ENCODE results near the gene PRKACB. TPM values are rescaled to one million over a fixed set of nuclear protein-coding genes. Genes with fewer than 3 reads are reported as not detected.
"Not testable (repeated sequence)": the region's sequence is repeated elsewhere in the genome, so short reads cannot be mapped to it uniquely, and the experiment has no call there.

The PRKACB gene
- total RNA-seq, 1 donor from 2014 or later = 23.7 TPM

- H3K27ac ChIP-seq = no peak overlapping the region
- no peaks in the 10 kb centered on the region for H3K27me3 ChIP-seq
- H3K4me1 ChIP-seq = no peaks in the 10 kb centered on the region
- no peaks in the 10 kb centered on the region for H3K36me3 ChIP-seq
- H3K9me3 ChIP-seq = no peaks in the 10 kb centered on the region
- no peak overlapping the region for H3K4me3 ChIP-seq
- no peak for TF ChIP-seq CTCF (IDR thresholded peaks at IDR 0.05)
- no peak for DNase-seq (ENCODE audit: low spot score in 2 of 2)
- intact Hi-C loops (cut with DNase I) = no loop called here
Observed at GRCh38 chr1:84280912-84281311, 136.8 kb downstream of the PRKACB start.

GRCh38 chr1:84282780-84283333 lies 138.8 kb downstream of the PRKACB start:
- no peaks in the 10 kb centered on the region for H3K4me1 ChIP-seq
- no peaks in the 10 kb centered on the region for H3K36me3 ChIP-seq
- H3K4me3 ChIP-seq = no peak overlapping the region
- no peak for DNase-seq (ENCODE audit: low spot score in 2 of 2)
- peaks cover 0 to 13% of the 10 kb centered on the region in 2 donors for H3K9me3 ChIP-seq
- no peak for TF ChIP-seq CTCF (IDR thresholded peaks at IDR 0.05)
- no peaks in the 10 kb centered on the region for H3K27me3 ChIP-seq
- no peak overlapping the region for H3K27ac ChIP-seq
- intact Hi-C loops (cut with DNase I) = no loop called here

DNA sequence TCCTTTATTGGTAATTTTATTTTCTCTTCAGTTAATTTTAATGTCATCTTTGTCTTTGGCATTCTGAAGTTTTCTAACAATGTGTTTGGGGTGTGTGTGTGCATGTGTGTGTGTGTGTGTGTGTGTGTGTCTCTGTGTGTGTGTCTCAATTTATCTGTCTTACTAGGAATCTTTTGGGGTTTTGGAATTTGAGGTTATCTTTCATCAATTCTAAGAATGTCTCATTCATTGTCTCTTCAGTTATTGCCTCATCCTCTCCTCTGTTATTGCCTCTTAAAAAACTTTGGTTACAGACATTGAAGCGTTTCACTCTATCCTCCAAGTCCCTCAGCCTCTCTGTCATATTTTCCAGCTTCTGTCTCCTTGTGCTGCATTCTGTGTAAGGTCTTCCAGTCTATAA lies 139.3 kb downstream of the PRKACB start:
- DNase-seq (ENCODE audit: low spot score in 2 of 2) = no peak
- H3K4me1 ChIP-seq = no peaks in the 10 kb centered on the region
- no peaks in the 10 kb centered on the region for H3K27me3 ChIP-seq
- H3K36me3 ChIP-seq = no peaks in the 10 kb centered on the region
- no peak overlapping the region for H3K4me3 ChIP-seq
- no peak for TF ChIP-seq CTCF (IDR thresholded peaks at IDR 0.05)
- H3K27ac ChIP-seq = no peak overlapping the region
- peaks cover under 1 to 17% of the 10 kb centered on the region in 2 donors for H3K9me3 ChIP-seq
- intact Hi-C loops (cut with DNase I) = no loop called here

DNA sequence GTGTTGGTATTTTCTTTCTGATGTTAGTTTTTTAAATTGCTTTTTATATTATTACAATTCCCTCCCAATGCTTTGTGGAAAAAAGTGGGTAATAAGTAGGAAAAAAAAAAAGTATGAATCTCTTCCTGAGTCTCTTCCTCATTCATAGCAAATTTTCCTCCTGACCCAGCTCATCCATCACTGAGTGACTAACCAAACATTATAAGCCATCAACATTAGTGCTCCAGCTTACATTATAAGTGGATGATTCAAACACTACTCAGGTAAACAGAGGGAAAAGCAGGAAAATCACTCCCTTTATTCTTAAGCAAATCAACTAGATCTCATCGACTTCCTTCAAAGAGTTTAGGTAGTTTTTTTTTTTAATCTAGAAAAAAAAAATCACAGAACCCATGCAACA lies 142.0 kb downstream of the PRKACB start:
- H3K9me3 ChIP-seq = peaks cover 5 to 17% of the 10 kb centered on the region in 2 donors
- no peak for TF ChIP-seq CTCF (IDR thresholded peaks at IDR 0.05)
- H3K4me3 ChIP-seq = no peak overlapping the region
- H3K4me1 ChIP-seq = peaks cover 3% of the 10 kb centered on the region in 2 donors
- H3K36me3 ChIP-seq = no peaks in the 10 kb centered on the region
- no peak overlapping the region for H3K27ac ChIP-seq
- H3K27me3 ChIP-seq = no peaks in the 10 kb centered on the region
- intact Hi-C loops (cut with DNase I) = no loop called here
- DNase-seq (ENCODE audit: low spot score in 2 of 2) = no peak

DNA sequence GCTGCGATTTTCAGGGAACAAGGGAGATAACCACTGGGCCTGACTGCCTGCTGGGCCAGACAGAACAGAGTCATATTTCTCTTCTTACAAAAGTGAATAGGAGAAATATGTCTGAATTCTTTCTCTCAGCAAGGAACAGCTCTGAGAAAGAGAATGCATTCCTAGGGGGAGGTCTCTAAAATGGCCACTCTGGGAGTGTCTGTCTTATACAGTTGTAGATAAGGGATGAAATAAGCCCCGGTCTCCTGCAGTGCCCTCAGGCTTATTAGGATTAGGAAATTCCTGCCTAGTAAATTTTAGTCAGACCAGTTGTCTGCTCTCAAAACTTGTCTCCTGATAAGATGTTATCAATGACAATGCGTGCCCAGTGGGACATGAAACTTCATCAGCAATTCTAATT lies 143.3 kb downstream of the PRKACB start:
- peaks cover 5 to 17% of the 10 kb centered on the region in 2 donors for H3K9me3 ChIP-seq
- H3K4me1 ChIP-seq; H3K36me3 ChIP-seq; H3K4me3 ChIP-seq; H3K27me3 ChIP-seq; DNase-seq (ENCODE audit: low spot score in 2 of 2); H3K27ac ChIP-seq; intact Hi-C loops (cut with DNase I): not testable (repeated sequence)

Other genes with a start within 250 kb of the PRKACB start
- gene TTLL7, start 145.1 kb upstream of the PRKACB start, total RNA-seq = 20.5 TPM
- gene SAMD13, start 157.4 kb downstream of the PRKACB start, total RNA-seq = not detected